H1 (cell line): ENCODE results near the gene ZNF260. TPM values are rescaled to one million over a fixed set of nuclear protein-coding genes. Genes with fewer than 3 reads are reported as not detected.

Experiments
- RFX5 ChIP-seq: IDR thresholded peaks from 2 replicates; pipeline ENCODE4 v1.6.1; 2011; ENCODE audit warnings: low read depth, low read length, improper control_type of control experiment, borderline replicate concordance
- polyA plus RNA-seq, 7 experiments: library from polyadenylated mRNA; depleted of rRNA in 3 of 7; stranded (reverse) in 5 of 7; unstranded in 2 of 7; fragments of >200 nt in 5 of 7; fragments of 200-250 nt in 2 of 7; gene quantifications; 1 replicate in 5 of 7; 2 replicates in 1 of 7; 4 replicates in 1 of 7; pipeline versions ENCODE4 v1.2.1 to v1.2.3, GENCODE V29; 2011 to 2013; ENCODE audit warnings: missing spikeins in 2 of 7, mixed read lengths in 2 of 7
- total RNA-seq: library from RNA; stranded (reverse); fragmentation: NEBNext Ultra II Directional; extraction: Animal tissue kit (Norgen Biotek cat#: 25700); gene quantifications from 2 replicates; pipeline ENCODE4 v1.2.1, GENCODE V29; 2021

The ZNF260 gene
- total and polyA plus RNA-seq, 2 of the 8 experiments (the other 6 are each of a cell fraction or from before 2014, with no cell fraction given): 5.5 to 30.7 TPM

GRCh38 chr19:36574741-36575140 lies 46.7 kb upstream of the ZNF260 start (continued):
- no peak for TF ChIP-seq RFX5
